ENCODE measurements around the gene CNNM4.

CNNM4 gene

DNA sequence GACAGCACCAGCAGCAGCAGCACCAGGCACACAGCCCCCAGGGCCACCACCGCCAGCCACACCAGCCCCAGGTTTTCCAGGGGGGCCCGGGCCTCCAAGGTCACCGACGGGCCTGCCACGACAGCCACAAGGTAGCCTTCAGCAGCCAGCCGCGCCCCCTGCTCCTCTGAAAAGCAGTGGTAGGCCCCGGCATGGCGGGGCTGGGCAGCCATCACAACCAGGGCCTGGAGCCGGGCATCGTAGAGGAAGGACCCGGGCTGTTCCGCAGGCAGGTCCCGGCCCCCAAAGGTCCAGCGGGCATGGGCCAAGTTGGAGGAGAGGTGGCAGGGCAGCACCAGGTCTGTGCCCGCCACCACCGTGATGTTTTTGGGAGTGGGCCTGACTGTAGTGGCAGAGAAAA lies 100.4 kb downstream of the CNNM4 start:
- no peak for DNase-seq

Data from NCI-H2171 (cell line).